Nephron progenitor cell (in vitro differentiated cells): ENCODE measurements around the gene CCL20.

Experiments used
- DNase-seq: peaks from one replicate; pipeline ENCODE4 v3.0.0; 2021
- H3K27ac Mint-ChIP-seq: 2 replicates; pipeline ENCODE4 v1.8.0; 2021; ENCODE audit warnings: mild to moderate bottlenecking, moderate library complexity, mixed read lengths
- H3K27me3 Mint-ChIP-seq: 2 replicates; pipeline ENCODE4 v1.8.0; 2021; ENCODE audit warnings: mild to moderate bottlenecking, low read depth, mixed read lengths; ENCODE audit not compliant: poor library complexity
- H3K36me3 Mint-ChIP-seq: 2 replicates; pipeline ENCODE4 v1.8.0; 2021; ENCODE audit warnings: low read depth, mixed read lengths
- H3K4me1 Mint-ChIP-seq: 2 replicates; pipeline ENCODE4 v1.8.0; 2021; ENCODE audit warnings: mixed read lengths
- H3K4me3 Mint-ChIP-seq: 2 replicates; pipeline ENCODE4 v1.8.0; 2021; ENCODE audit warnings: mild to moderate bottlenecking, moderate library complexity, mixed read lengths
- H3K9me3 Mint-ChIP-seq: 2 replicates; pipeline ENCODE4 v1.8.0; 2021; ENCODE audit warnings: mild to moderate bottlenecking, moderate library complexity, mixed read lengths
- TF ChIP-seq, protein P1 (sequence below): fragments of 200-600 bp; sonication (generic); IDR thresholded peaks from 2 replicates; pipeline ENCODE4 v1.5.0; 2021; ENCODE audit warnings: antibody characterized with exemption

The CCL20 gene

DNA sequence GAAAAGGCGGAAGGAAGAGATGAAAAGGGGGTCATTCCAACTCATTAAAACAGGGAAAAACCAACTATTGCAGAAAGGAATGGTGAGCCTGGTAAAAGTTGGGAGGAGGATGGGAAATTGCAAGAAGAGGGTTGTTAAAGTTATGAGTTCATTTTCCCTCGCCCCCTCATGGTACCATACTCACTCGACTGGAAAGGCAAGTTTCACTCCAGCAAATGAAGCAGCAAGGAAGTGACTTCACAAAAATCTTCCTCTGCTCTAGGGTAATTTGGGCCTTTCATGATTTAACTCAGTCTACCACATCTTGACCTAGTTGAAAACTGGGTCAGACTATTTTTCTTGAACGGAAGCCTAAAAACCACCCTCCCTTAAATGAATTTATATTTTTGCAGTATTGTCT, 34.9 kb downstream of the CCL20 start:
- H3K27ac Mint-ChIP-seq, result peak overlapping the region; percentile 6
- no peak overlapping the region for H3K4me3 Mint-ChIP-seq

GRCh38 chr2:227849906-227850305, 36.3 kb downstream of the CCL20 start:
- Mint-ChIP-seq H3K4me1 (peaks cover 40% of the 10 kb centered on the region), H3K36me3 (no peaks in the 10 kb centered on the region)

More for the DNA sequence above, 34.9 kb downstream of the CCL20 start:
- Mint-ChIP-seq H3K27me3 (peaks cover 10% of the 10 kb centered on the region), H3K4me1 (peaks cover 32% of the 10 kb centered on the region), H3K36me3 (no peaks in the 10 kb centered on the region), H3K9me3 (peaks cover 7% of the 10 kb centered on the region)
- TF ChIP-seq, protein P1, sequence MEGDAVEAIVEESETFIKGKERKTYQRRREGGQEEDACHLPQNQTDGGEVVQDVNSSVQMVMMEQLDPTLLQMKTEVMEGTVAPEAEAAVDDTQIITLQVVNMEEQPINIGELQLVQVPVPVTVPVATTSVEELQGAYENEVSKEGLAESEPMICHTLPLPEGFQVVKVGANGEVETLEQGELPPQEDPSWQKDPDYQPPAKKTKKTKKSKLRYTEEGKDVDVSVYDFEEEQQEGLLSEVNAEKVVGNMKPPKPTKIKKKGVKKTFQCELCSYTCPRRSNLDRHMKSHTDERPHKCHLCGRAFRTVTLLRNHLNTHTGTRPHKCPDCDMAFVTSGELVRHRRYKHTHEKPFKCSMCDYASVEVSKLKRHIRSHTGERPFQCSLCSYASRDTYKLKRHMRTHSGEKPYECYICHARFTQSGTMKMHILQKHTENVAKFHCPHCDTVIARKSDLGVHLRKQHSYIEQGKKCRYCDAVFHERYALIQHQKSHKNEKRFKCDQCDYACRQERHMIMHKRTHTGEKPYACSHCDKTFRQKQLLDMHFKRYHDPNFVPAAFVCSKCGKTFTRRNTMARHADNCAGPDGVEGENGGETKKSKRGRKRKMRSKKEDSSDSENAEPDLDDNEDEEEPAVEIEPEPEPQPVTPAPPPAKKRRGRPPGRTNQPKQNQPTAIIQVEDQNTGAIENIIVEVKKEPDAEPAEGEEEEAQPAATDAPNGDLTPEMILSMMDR, result no peak
- DNase-seq, result no peak

DNA sequence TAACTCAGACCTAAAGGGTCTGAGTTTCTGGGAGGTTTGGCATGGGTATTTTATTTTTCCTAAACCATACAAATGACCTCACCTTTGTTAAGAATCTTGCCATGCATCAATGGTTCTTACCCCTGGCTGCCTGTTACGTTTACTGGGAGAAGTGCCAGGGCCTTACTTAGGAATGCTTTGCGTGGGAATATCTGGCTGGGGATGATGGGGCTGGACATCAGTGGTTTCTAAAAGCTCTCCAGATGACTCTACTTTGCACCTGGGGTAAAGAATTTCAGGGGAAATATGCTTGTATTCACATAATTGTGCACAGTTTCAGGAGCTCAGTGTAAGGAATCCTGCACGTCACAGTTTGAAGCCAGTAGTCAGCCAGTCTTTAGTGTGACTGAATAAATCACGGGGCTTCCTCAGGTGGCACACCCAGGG, 39.6 kb downstream of the CCL20 start:
- TF ChIP-seq, protein P1, result no peak
- Mint-ChIP-seq H3K27ac (no peak overlapping the region), H3K9me3 (no peaks in the 10 kb centered on the region), H3K4me1 (peaks cover 33% of the 10 kb centered on the region), H3K36me3 (no peaks in the 10 kb centered on the region), H3K4me3 (no peak overlapping the region), H3K27me3 (peaks cover 10% of the 10 kb centered on the region)
- DNase-seq, result no peak

More at GRCh38 chr2:227849906-227850305, 36.3 kb downstream of the CCL20 start:
- TF ChIP-seq, protein P1, result no peak
- Mint-ChIP-seq H3K27ac (no peak overlapping the region), H3K9me3 (peaks cover 7% of the 10 kb centered on the region), H3K4me3 (no peak overlapping the region), H3K27me3 (peaks cover 10% of the 10 kb centered on the region)
- no peak for DNase-seq

DNA sequence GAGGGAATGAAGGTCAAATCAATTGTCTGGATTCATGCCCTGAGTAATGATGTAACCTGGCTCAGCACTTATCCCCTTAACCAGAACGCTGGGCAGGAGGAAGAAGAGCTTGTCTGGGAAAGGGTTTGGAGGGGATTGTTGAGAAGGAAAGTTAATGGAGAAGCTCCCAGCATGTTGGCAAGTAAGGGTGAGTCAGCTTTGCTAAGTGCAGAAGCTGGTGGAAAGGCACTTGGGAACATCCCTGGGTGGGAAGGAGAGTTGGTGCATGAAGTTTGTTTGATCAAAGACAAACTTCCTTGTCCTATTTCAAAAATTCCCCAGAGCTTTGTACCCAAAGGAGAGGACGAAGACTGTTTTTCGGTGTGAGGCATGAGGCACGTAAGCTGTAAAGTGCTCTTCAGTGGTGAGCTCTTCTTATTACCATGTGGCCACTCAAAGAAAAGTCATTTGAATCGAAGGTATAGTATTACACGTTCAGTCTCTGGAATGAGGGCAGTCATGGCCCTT, 40.2 kb downstream of the CCL20 start:
- TF ChIP-seq, protein P1, result no peak
- Mint-ChIP-seq H3K27me3 (peaks cover 10% of the 10 kb centered on the region), H3K27ac (no peak overlapping the region), H3K4me3 (peak overlapping the region; percentile 11), H3K4me1 (peaks cover 27% of the 10 kb centered on the region), H3K36me3 (no peaks in the 10 kb centered on the region), H3K9me3 (no peaks in the 10 kb centered on the region)
- no peak for DNase-seq

DNA sequence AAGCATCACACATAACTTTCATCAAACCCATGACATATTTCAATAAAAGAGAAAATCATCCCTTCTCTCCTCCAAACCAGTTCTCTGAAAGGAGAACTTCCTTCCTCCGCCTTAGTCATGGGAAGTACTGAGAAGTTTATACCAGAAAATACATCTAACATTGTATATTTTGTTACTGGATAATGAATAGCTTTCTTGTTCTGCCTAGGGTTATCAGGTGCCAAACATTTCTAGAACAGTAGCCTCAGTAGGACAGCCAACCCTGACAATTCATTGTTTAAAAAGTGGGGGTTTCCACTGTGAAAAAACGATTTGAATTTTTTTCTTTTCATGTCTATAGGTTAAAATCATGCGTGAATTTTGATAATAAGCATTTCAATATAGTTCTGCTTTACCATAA, 41.8 kb downstream of the CCL20 start:
- H3K27me3 Mint-ChIP-seq, result peaks cover 10% of the 10 kb centered on the region
- TF ChIP-seq, protein P1, result no peak
- no peak overlapping the region for H3K27ac Mint-ChIP-seq
- DNase-seq, result no peak
- H3K4me1 Mint-ChIP-seq, result peaks cover 23% of the 10 kb centered on the region
- no peaks in the 10 kb centered on the region for H3K36me3 Mint-ChIP-seq
- no peak overlapping the region for H3K4me3 Mint-ChIP-seq
- no peaks in the 10 kb centered on the region for H3K9me3 Mint-ChIP-seq

- H3K27me3 Mint-ChIP-seq, result peaks cover 6% of the 10 kb centered on the region
- H3K27ac Mint-ChIP-seq, result no peak overlapping the region
- TF ChIP-seq, protein P1, result no peak
- no peaks in the 10 kb centered on the region for H3K9me3 Mint-ChIP-seq
- H3K36me3 Mint-ChIP-seq, result no peaks in the 10 kb centered on the region
- DNase-seq, result no peak
- no peak overlapping the region for H3K4me3 Mint-ChIP-seq
- peaks cover 27% of the 10 kb centered on the region for H3K4me1 Mint-ChIP-seq
Observed at GRCh38 chr2:227856697-227857096, 43.1 kb downstream of the CCL20 start.
